Cerebellar nuclear complex (tissue), 1 donor: ENCODE measurements around the gene CHRDL1.

Experiments used
- DNase-seq, 2 experiments: peaks; one replicate each; lab custom pipeline; 2025; lab: John Stamatoyannopoulos, UW

CHRDL1 gene

GRCh38 chrX:110743679-110744340 lies 51.8 kb downstream of the CHRDL1 start:
- no peak for DNase-seq

GRCh38 chrX:110741213-110741796 lies 54.3 kb downstream of the CHRDL1 start:
- no peak for DNase-seq

GRCh38 chrX:110734894-110735541 lies 60.6 kb downstream of the CHRDL1 start:
- no peak for DNase-seq

GRCh38 chrX:110734271-110734670 lies 61.3 kb downstream of the CHRDL1 start:
- DNase-seq: no peak

- no peak for DNase-seq
These were observed 62.5 kb downstream of the CHRDL1 start for GRCh38 chrX:110733166-110733565.

- DNase-seq: no peak
These were observed 63.4 kb downstream of the CHRDL1 start for GRCh38 chrX:110732266-110732665.

- DNase-seq: no peak
These were observed 71.8 kb downstream of the CHRDL1 start for GRCh38 chrX:110723844-110724243.

- DNase-seq: no peak
These were observed 73.5 kb downstream of the CHRDL1 start for GRCh38 chrX:110722135-110722534.

- DNase-seq: no peak
These were observed 82.0 kb downstream of the CHRDL1 start for GRCh38 chrX:110713666-110714065.

- no peak for DNase-seq
These were observed 89.2 kb downstream of the CHRDL1 start for GRCh38 chrX:110706446-110706845.

- no peak for DNase-seq
These were observed 92.0 kb downstream of the CHRDL1 start for GRCh38 chrX:110703641-110704040.

- DNase-seq: no peak
These were observed 96.5 kb downstream of the CHRDL1 start for GRCh38 chrX:110699109-110699508.

GRCh38 chrX:110698696-110699095 lies 96.9 kb downstream of the CHRDL1 start:
- no peak for DNase-seq

GRCh38 chrX:110692866-110693265 lies 102.8 kb downstream of the CHRDL1 start:
- no peak for DNase-seq

- no peak for DNase-seq
These were observed 104.2 kb downstream of the CHRDL1 start for GRCh38 chrX:110691446-110691845.

GRCh38 chrX:110684653-110685052 lies 111.0 kb downstream of the CHRDL1 start:
- no peak for DNase-seq

- DNase-seq: no peak
These were observed 111.7 kb downstream of the CHRDL1 start for GRCh38 chrX:110683925-110684324.

- no peak for DNase-seq
These were observed 117.0 kb downstream of the CHRDL1 start for GRCh38 chrX:110678591-110678990.

GRCh38 chrX:110675886-110676285 lies 119.7 kb downstream of the CHRDL1 start:
- no peak for DNase-seq

- DNase-seq: no peak
These were observed 124.4 kb downstream of the CHRDL1 start for GRCh38 chrX:110671068-110671803.

- DNase-seq: no peak
These were observed 126.0 kb downstream of the CHRDL1 start for GRCh38 chrX:110669572-110669971.

GRCh38 chrX:110667706-110668105 lies 127.9 kb downstream of the CHRDL1 start:
- no peak for DNase-seq
